ENCODE measurements around the gene KLC1.

The KLC1 gene

GRCh38 chr14:103704708-103705107 is 75.7 kb downstream of the KLC1 start:
- Mint-ChIP-seq H3K27ac (peak overlapping the region; percentile 93), H3K9me3 (no peaks in the 10 kb centered on the region), H3K4me1 (peaks cover 30 to 45% of the 10 kb centered on the region in 2 donors), H3K4me3 (no peak overlapping the region), H3K36me3 (peaks cover 49 to 54% of the 10 kb centered on the region in 2 donors), H3K27me3 (no peaks in the 10 kb centered on the region)
- DNase-seq (no peak), ATAC-seq (replicated peaks) (no peak)

- ATAC-seq (replicated peaks): no peak
- H3K36me3 Mint-ChIP-seq: peaks cover 46 to 51% of the 10 kb centered on the region in 2 donors
- H3K27me3 Mint-ChIP-seq: no peaks in the 10 kb centered on the region
- H3K9me3 Mint-ChIP-seq: no peaks in the 10 kb centered on the region
- peaks cover 27 to 41% of the 10 kb centered on the region in 2 donors for H3K4me1 Mint-ChIP-seq
- peak overlapping the region; percentile 93 for H3K27ac Mint-ChIP-seq
- DNase-seq: no peak
- no peak overlapping the region for H3K4me3 Mint-ChIP-seq
Measured at GRCh38 chr14:103705118-103705503, 76.1 kb downstream of the KLC1 start.

GRCh38 chr14:103705504-103706284 is 76.7 kb downstream of the KLC1 start:
- Mint-ChIP-seq H3K36me3 (peaks cover 46 to 47% of the 10 kb centered on the region in 2 donors), H3K4me3 (no peak overlapping the region), H3K9me3 (no peaks in the 10 kb centered on the region), H3K4me1 (peaks cover 26 to 35% of the 10 kb centered on the region in 2 donors), H3K27me3 (no peaks in the 10 kb centered on the region), H3K27ac (peak overlapping the region; percentile 47)
- ATAC-seq (replicated peaks): no peak
- no peak for DNase-seq

GRCh38 chr14:103706551-103707328 is 77.7 kb downstream of the KLC1 start:
- ATAC-seq (replicated peaks): no peak
- DNase-seq: no peak
- H3K27me3 Mint-ChIP-seq: no peaks in the 10 kb centered on the region
- H3K4me3 Mint-ChIP-seq: no peak overlapping the region
- no peaks in the 10 kb centered on the region for H3K9me3 Mint-ChIP-seq
- peaks cover 24 to 35% of the 10 kb centered on the region in 2 donors for H3K4me1 Mint-ChIP-seq
- H3K27ac Mint-ChIP-seq: no peak overlapping the region
- H3K36me3 Mint-ChIP-seq: peaks cover 44 to 48% of the 10 kb centered on the region in 2 donors

- Mint-ChIP-seq H3K36me3 (peaks cover 38 to 43% of the 10 kb centered on the region in 2 donors), H3K27ac (peak overlapping the region; percentile 82), H3K4me1 (peaks cover 20 to 36% of the 10 kb centered on the region in 2 donors), H3K4me3 (peak overlapping the region in 1 of 2 donors; percentile 13), H3K9me3 (no peaks in the 10 kb centered on the region), H3K27me3 (no peaks in the 10 kb centered on the region)
- no peak for ATAC-seq (replicated peaks)
- DNase-seq: no peak
Measured at GRCh38 chr14:103707329-103708263, 78.6 kb downstream of the KLC1 start.

GRCh38 chr14:103708750-103709187 is 79.8 kb downstream of the KLC1 start:
- Mint-ChIP-seq H3K36me3 (peaks cover 36 to 38% of the 10 kb centered on the region in 2 donors), H3K4me1 (peaks cover 22 to 39% of the 10 kb centered on the region in 2 donors), H3K4me3 (peak overlapping the region in 1 of 2 donors; percentile 13), H3K27ac (peak overlapping the region; percentile 77), H3K27me3 (no peaks in the 10 kb centered on the region), H3K9me3 (no peaks in the 10 kb centered on the region)
- ATAC-seq (replicated peaks) (no peak), DNase-seq (no peak)

- Mint-ChIP-seq H3K27me3 (no peaks in the 10 kb centered on the region), H3K27ac (peak overlapping the region; percentile 31), H3K4me1 (peaks cover 23 to 41% of the 10 kb centered on the region in 2 donors), H3K4me3 (no peak overlapping the region), H3K36me3 (peaks cover 30 to 34% of the 10 kb centered on the region in 2 donors), H3K9me3 (no peaks in the 10 kb centered on the region)
- DNase-seq (no peak), ATAC-seq (replicated peaks) (no peak)
Measured at GRCh38 chr14:103709814-103710213, 80.8 kb downstream of the KLC1 start.

- Mint-ChIP-seq H3K4me3 (no peak overlapping the region), H3K27ac (no peak overlapping the region), H3K4me1 (peaks cover 21 to 41% of the 10 kb centered on the region in 2 donors), H3K27me3 (no peaks in the 10 kb centered on the region), H3K36me3 (peaks cover 30 to 32% of the 10 kb centered on the region in 2 donors), H3K9me3 (no peaks in the 10 kb centered on the region)
- DNase-seq (no peak), ATAC-seq (replicated peaks) (no peak)
Measured at GRCh38 chr14:103710771-103711377, 81.9 kb downstream of the KLC1 start.

GRCh38 chr14:103711516-103712431 is 82.8 kb downstream of the KLC1 start:
- Mint-ChIP-seq H3K27ac (peak overlapping the region; percentile 42), H3K4me3 (no peak overlapping the region), H3K36me3 (peaks cover 30 to 32% of the 10 kb centered on the region in 2 donors), H3K9me3 (no peaks in the 10 kb centered on the region), H3K4me1 (peaks cover 24 to 45% of the 10 kb centered on the region in 2 donors), H3K27me3 (no peaks in the 10 kb centered on the region)
- DNase-seq (no peak), ATAC-seq (replicated peaks) (no peak)

GRCh38 chr14:103712633-103713247 is 83.7 kb downstream of the KLC1 start:
- H3K27ac Mint-ChIP-seq: peak overlapping the region; percentile 93
- DNase-seq: no peak
- H3K27me3 Mint-ChIP-seq: no peaks in the 10 kb centered on the region
- H3K4me1 Mint-ChIP-seq: peaks cover 29 to 55% of the 10 kb centered on the region in 2 donors
- no peaks in the 10 kb centered on the region for H3K9me3 Mint-ChIP-seq
- H3K4me3 Mint-ChIP-seq: peak overlapping the region in 1 of 2 donors; percentile 28
- peaks cover 30 to 31% of the 10 kb centered on the region in 2 donors for H3K36me3 Mint-ChIP-seq
- no peak for ATAC-seq (replicated peaks)

GRCh38 chr14:103713304-103714062 is 84.5 kb downstream of the KLC1 start:
- no peaks in the 10 kb centered on the region for H3K27me3 Mint-ChIP-seq
- peak overlapping the region; percentile 93 for H3K27ac Mint-ChIP-seq
- H3K4me1 Mint-ChIP-seq: peaks cover 29 to 62% of the 10 kb centered on the region in 2 donors
- H3K9me3 Mint-ChIP-seq: no peaks in the 10 kb centered on the region
- peak overlapping the region; percentile 94 to 99 for H3K4me3 Mint-ChIP-seq
- DNase-seq (no peak), ATAC-seq (replicated peaks) (no peak)
- peaks cover 23 to 26% of the 10 kb centered on the region in 2 donors for H3K36me3 Mint-ChIP-seq
